Adipose tissue (tissue), 3 donors: ENCODE data around the gene MTARC2. TPM values are rescaled to one million over a fixed set of nuclear protein-coding genes. Genes with fewer than 3 reads are reported as not detected.
"Not testable (repeated sequence)": the region's sequence is repeated elsewhere in the genome, so short reads cannot be mapped to it uniquely, and the experiment has no call there.

Experiments
- H3K27ac ChIP-seq: one replicate; pipeline ENCODE4 v1.5.1; 2013; ENCODE audit warnings: low read depth, low read length
- WGBS, 3 donors: extraction: QIAGEN DNeasy Blood & Tissue Kit; methylation state at CpG; one replicate each; pipeline ENCODE4 v1.1.7; 2013; 5-methylcytosine and 5-hydroxymethylcytosine counted together
- polyA plus RNA-seq, 3 donors: library from polyadenylated mRNA; stranded (reverse); fragments of 200-250 nt; gene quantifications; one replicate each; pipeline ENCODE4 v1.2.3, GENCODE V29; 2013
- donor health status: healthy with polysubstance abuse.
- donor health status: Bipolar disorder and iron deficiency.
- donor health status: healthy.

The MTARC2 gene
- polyA plus RNA-seq, 3 donors = 15.4 to 35.0 (median 20.8) TPM

DNA sequence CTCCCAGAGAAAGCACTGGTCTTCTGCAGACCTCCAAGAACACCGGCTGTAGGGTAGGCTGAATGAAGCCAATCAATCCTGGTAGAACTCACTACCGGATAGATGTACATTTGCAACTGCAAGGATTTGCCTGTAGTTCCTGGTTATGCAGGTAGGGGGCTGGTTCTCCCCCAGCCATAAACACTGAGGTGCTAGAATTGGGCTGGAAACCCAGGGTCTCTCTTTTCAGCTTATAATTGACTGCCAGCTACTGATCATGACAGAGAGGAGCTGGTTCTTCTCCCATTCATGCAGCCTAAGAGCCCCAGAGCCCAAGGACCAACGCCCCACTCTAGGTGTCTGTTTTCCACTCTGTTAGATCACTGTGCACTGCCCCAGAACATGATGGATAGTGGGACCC lies 21.5 kb upstream of the MTARC2 start:
- no peak overlapping the region for H3K27ac ChIP-seq
- WGBS, 3 donors = 70 to 88% (median 87%) methylated on average over 3 of the region's 3 CpGs

DNA sequence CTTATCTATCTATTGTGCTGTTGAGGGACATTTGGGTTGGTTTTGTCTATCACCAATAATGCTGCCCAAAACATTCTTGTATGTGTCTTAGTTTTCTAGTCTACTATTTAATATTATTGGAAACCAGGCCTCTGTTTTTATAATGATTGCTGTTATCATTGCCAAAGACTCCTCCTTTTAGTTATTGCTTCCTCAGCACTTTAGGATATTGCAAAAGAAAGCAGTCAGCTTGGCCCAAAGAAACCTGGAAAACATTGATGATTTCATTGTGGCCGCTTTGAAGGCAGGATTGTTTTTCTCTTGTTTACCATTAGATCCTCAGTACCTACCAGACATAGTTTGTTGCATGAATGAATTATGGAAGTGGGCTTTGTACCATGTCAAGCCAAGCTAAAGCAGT lies 20.6 kb upstream of the MTARC2 start:
- H3K27ac ChIP-seq = no peak overlapping the region
- 76 to 86% (median 77%) methylated on average over 1 of the region's 1 CpG for WGBS, 3 donors

DNA sequence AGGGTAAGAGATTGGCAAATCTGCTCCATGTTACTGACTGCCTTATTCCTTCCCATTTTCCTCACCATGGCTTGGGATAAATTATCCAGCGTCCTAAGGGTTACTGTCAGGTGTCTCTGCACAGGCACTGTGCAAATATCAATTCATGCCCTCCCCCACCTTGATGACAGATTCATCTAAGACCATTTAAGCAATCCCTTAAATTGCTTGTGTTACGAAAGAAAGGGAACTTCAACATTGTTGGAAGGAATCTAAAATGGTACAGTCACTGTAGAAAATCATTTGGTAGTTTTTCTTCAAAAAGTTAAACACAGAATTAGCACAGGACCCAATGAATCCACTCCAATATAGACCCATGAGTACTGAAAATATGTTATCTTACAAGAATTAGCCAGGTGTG lies 17.6 kb upstream of the MTARC2 start:
- no peak overlapping the region for H3K27ac ChIP-seq
- WGBS, 3 donors = 69 to 86% (median 74%) methylated on average over 2 of the region's 2 CpGs

DNA sequence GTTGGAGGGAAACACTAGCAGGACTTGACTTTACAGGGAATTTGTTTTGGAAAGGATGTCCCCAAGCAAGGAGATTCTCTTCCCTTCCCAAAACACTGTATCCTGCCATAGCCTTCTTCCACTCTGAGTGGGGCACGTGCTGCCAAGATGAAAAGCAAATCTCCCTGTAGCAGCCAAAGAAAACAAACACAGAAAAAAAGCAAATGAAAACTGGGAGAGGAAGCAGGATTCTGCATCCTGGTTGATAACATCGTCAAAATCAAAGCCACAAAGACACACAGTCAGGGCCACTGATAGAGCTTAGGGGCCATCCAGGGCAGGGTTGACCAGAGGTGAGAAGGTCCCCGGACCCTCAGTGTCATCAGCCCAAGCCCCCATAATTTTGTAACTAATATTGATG lies 16.0 kb upstream of the MTARC2 start:
- WGBS, 3 donors = 46 to 56% (median 47%) methylated on average over 3 of the region's 3 CpGs

DNA sequence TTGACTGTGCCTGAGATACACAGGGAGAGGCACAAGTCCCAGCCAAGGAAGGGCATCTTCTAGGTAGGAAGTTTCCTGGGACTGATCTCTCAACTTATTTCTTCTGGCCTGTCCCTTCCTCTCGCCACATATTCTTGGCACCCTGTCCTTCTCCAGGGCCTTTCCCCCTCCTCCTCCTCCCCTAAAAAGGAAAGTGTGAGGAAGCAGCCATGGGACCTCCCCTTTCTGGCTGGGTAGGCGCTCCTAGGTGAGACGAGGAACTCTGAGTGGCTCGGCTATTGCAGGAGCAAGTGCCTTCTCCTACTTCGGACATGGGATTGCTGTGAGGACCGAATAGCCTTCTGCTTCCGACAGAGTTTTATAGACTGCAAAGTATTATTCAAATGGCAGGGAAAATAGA lies 15.5 kb upstream of the MTARC2 start:
- WGBS, 3 donors = 55 to 66% (median 57%) methylated on average over 7 of the region's 7 CpGs

More for the DNA sequence above, 16.0 kb upstream of the MTARC2 start:
- no peak overlapping the region for H3K27ac ChIP-seq

DNA sequence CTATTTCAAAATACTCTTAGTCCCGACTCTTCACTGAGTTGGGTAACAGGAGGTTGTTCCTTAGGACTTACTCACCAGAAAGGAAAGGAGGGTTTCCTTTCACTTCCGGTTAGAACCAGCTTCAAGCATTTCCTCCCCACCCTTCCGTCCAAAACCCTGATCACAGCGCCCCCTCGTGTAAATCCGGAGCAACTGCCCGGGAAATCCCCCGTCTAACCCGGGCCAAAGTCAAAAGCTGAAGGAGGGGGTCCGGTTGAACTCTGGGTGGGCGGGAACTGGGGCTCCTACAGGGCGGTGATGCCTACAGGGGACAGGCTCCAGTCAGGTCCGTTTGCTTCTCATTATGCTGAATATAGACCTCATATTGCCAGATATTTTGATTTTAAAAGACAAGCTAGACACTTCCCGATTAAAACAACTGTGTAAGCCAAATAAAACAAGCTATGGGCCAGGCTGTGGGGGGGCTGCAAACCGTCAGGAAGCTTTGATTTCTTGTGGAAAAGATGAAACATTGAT lies 15.0 kb upstream of the MTARC2 start:
- 2 to 3% (median 2%) methylated on average over 15 of the region's 15 CpGs for WGBS, 3 donors
- no peak overlapping the region for H3K27ac ChIP-seq

More for the DNA sequence above, 15.5 kb upstream of the MTARC2 start:
- no peak overlapping the region for H3K27ac ChIP-seq

DNA sequence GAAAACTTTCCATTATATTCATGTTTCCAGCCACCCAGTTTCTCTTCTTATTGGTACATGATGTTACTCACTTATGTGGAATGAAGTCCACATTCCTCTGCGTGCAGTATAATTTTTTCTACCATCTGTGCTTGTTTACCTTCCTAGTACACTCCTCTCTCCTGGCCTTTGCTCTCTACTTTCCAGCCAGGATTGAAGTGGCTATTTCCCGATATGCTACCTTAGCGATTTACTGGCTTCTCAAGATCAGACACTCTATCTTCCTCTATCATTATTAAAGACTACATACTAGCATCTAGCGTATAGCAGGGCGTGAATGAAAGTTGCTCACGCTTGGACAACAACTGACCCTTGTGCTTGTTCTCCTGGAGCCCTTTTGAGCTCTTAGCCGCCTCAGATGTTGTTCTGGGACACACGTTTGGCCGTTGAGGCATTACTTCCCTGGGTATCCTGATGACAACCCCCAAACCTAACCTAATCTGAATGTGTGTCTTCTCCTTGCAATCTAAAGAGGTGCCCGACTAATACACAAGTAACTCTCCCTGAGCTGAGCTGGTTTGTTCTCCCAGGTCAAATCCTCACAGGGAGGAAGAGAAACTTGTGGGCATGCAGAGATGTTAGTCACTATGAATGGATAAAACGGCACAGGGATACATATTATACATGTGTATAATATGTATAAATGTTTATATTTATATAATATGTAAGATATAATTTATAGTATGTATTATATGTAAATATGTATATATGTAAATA lies 13.4 kb upstream of the MTARC2 start:
- 57 to 86% (median 82%) methylated on average over 11 of the region's 11 CpGs for WGBS, 3 donors
- no peak overlapping the region for H3K27ac ChIP-seq

DNA sequence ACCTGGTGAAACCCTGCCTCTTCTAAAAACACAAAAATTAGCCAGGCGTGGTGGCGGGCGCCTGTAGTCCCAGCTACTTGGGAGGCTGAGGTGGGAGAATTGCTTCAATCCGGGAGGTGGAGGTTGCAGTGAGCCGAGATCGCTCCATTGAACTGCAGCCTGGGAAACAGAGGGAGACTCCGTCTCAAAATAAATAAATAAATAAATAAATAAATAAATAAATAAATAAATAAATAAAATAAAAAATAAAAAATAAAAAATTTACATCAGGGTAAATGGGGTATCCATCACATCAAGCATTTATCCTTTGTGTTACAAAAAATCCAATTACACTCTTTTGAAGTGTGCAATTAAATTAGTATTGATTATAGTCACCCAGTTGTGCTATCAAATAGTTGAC lies 11.8 kb upstream of the MTARC2 start:
- not testable (repeated sequence) for H3K27ac ChIP-seq
- 95 to 98% (median 98%) methylated on average over 7 of the region's 7 CpGs for WGBS, 3 donors

DNA sequence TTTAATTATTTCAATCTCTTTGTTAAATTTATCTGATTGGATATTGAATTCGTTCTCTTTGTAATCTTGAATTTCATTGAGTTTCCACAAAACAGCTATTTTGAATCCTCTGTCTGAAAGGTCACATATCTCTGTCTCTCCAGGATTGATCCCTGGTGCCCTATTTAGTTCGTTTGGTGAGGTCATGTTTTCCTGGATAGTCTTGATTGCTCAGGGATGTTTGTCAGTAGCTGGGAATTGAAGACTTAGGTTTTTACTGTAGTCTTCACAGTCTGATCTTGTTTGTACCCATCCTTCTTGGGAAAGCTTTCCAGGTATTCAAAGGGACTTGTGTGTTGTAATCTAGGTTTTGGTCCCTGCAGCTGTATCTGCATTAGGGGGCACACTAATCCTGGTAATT lies 6.8 kb upstream of the MTARC2 start:
- H3K27ac ChIP-seq = no peak overlapping the region
- 58 to 68% (median 64%) methylated on average over 2 of the region's 2 CpGs for whole genome bisulfite sequencing, 3 donors

DNA sequence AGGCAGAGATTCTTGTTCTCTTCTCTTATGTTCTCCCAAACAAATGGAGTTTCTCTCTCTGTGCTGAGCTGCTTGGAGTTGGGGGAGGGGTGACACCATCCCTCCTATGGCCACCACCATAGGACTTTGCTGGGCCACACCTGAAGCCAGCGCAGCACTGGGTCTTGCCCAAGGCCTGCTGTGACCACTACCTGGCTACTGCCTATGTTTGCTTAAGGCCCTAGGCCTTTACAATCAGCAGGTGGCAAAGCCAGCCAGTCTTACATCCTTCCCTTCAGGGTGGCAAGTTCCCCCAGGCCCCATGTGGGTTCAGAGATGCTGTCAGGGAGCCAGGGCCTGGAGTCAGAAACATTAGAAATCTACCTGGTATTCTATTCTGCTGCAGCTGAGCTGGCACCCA lies 6.3 kb upstream of the MTARC2 start:
- H3K27ac ChIP-seq = no peak overlapping the region
- WGBS, 3 donors = 73 to 100% (median 97%) methylated on average over 1 of the region's 1 CpG

DNA sequence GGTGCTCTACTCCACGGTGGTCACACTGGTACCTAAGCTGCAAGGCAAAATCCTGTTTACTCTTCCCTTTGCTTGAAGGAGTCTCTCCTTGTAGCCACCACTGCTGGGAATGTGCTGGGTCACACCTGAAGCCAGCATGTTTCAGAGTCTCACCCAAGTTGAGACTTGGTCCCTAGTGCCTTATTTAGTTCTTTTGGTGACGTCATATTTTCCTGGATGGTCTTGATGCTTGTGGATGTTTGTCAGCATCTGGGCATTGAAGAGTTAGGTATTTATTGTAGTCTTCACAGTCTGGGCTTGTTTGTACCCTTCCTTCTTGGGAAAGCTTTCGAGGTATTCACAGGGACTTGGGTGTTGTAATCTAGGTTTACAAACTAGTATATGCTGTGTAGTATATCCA lies 5.6 kb upstream of the MTARC2 start:
- WGBS, 3 donors = 84 to 88% (median 85%) methylated on average over 3 of the region's 3 CpGs
- H3K27ac ChIP-seq = no peak overlapping the region

DNA sequence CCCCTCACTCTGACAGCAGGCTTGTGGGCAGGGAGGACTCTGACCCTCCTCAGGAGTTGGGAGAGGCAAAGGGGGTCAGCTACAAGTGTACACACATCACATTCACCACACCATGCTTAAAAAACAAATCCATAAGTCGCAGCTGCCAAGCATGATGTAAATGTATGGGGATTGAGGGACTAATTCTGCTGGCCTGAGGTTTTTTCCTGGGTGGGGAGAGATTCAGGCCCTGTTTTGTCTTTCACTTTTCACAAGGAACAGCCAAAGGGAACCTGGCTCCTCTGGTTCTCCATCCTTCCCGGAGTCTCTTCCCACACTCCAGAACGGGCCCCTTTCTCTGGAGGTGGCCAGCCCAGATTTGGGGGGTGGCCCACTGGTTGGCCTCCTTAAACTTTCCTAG lies 1.3 kb upstream of the MTARC2 start:
- 89 to 94% (median 93%) methylated on average over 3 of the region's 3 CpGs for WGBS, 3 donors
- no peak overlapping the region for H3K27ac ChIP-seq

DNA sequence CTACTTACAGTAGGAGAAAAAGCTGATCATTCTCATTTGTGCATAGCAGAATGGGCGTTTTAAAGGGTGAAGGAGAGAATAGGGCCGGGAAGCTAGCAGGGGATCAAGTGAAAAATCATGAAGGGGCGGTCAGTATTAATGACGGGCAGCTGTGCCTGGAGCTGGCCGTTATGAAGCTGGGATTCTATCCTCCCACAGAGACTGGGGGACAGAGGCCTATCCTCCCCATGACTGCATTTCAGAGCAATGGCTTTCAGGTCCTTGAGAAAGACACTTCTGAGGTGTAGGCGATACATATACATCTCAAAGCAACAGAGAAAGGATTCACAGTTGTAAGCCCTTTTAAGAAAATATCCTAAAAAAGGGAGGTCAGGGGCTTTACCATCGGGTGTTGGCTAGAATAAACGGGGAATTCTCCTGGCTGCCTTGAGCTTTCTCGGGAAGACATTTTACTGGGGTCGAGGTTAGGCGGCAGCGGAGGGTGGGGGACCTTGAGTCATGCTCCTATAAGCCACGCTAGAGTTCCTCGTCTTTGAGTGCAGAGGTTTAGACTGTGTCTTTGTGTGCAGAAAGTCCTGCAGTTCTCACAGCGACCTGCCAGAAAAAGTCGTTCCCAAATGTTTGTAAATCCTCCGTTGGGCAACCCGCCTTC lies 559 bp upstream of the MTARC2 start:
- H3K27ac ChIP-seq = no peak overlapping the region
- WGBS, 3 donors = 12 to 29% (median 25%) methylated on average over 18 of the region's 18 CpGs

DNA sequence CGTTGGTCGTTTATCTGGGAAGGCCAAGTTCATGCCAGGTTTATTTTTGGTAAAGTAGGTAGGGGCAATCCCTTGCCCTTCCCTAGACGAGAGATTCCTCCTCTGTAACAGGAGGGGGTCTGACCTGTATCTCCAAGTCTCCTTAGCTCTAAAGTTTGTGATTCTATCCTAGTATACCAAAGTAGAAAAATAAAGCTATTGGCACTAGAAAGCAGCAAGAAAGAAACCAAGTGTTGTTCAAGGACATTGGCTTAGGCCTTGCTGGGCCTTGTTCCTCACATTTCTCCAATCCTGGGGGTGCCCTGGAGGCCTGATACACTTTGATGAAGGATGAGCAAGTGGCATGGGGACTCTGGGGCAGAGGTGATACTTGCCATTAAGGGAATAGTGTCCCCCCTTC lies 814 bp downstream of the MTARC2 start:
- H3K27ac ChIP-seq = peak overlapping the region; percentile 9
- 8 to 9% (median 8%) methylated on average over 3 of the region's 3 CpGs for WGBS, 3 donors

DNA sequence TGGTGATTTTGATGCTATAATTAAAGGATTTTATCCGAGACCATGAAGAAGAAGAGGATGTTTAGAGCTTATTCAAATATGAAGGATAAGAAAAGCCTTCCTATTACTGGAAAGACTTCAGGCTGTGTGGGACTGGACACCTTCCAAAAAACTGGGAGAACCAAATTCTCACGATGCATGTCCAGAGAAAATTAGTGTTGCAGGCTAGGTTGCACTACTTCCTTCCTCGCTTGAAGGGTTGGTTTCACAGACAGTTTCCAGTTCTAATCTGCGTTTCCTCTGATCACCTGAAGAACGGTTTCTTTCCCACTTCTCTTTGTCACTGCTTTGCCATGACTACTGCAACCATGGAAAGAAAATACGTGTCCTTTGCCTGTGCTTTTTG lies 2.0 kb downstream of the MTARC2 start:
- WGBS, 3 donors = 18 to 33% (median 27%) methylated on average over 6 of the region's 6 CpGs
- H3K27ac ChIP-seq = no peak overlapping the region

DNA sequence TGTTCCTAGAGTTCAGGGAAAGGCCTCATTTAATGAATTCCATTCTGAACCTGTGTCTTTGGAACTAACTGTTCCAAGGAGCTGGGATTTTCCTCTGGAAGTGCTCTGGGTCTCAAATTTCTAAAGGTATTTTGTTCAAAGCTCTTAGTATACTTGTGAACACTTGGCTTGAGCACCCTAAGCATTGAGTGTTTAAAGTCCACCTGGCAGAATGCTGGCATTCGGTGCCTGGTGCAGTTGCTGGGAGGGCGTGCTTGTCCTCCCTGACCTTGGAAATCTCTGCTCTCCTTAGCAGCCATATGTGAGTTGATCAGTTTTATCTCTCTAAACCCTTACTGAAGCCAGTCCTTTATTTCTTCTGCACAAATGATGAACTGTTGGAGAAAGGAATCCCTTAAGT lies 3.0 kb downstream of the MTARC2 start:
- H3K27ac ChIP-seq = no peak overlapping the region
- WGBS, 3 donors = 20 to 77% (median 75%) methylated on average over 2 of the region's 2 CpGs

DNA sequence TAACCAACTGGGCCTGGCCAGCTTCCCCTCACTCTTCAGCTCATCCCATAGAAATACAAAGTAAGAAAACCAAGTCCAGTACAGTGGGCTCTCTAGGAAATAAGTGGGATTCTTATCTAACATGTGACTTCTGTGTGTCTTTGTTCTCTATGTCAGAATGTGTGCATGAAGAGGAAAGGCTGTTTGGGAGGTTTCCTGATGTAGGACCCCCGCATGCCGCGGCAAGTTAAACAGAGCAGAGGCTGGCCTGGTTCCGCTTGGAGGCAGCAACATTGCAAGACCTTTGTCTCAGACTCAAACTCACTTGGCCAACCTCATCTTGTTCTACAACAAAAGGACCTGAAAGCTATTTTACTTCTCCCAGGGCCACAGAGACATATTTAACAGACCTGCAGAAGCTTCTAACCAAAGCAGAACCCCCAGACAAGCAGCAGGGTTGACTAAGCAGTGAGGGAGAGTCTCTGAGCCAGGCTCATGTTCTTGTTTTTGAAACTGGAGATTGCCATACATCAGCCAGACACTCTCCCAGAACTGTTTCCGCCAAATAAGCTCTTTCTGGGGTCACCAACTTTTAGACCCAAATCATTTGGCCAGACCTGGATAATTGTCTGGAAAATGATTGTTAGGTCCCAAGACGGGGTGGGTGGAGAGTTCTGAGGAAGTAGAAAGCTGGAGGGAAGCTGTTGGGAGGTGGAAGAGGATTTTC lies 6.2 kb downstream of the MTARC2 start:
- WGBS, 3 donors = 73 to 89% (median 81%) methylated on average over 6 of the region's 6 CpGs
- H3K27ac ChIP-seq = no peak overlapping the region

DNA sequence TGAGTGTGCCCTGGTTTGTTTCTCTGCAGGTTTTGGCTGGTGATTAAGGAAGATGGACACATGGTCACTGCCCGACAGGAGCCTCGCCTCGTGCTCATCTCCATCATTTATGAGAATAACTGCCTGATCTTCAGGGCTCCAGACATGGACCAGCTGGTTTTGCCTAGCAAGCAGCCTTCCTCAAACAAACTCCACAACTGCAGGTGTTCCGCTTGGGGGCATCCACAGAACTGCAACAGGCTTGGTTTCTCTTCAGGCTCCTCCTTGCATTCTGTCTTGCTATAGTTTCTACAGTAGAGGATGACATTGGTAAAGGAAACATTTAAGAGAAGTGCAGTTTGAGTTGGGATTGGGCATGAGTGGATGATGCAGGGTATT lies 6.8 kb downstream of the MTARC2 start:
- no peak overlapping the region for H3K27ac ChIP-seq
- 87 to 97% (median 94%) methylated on average over 4 of the region's 4 CpGs for WGBS, 3 donors

DNA sequence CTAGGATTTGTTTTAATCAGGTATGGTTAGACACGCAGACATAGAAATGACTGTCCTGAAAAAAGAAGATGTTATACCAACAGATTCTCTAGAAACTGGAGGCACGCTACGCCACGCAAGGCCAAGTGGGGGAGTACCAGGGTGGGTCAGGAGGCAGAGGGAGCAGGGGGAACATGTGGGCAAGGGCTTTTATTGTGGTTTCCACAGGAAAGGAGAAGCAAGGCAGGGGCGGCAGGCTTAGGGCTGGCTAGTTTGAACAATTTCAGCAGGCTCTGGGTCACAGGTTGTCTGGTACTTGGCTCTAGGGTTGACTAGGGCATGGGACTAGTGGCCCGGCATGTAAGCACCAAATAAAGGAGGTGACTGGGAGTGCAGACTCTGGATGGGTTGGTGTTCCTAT lies 7.2 kb downstream of the MTARC2 start:
- no peak overlapping the region for H3K27ac ChIP-seq
- WGBS, 3 donors = 75 to 93% (median 79%) methylated on average over 6 of the region's 6 CpGs
